ENCODE data around the gene ODR4.
"Not testable (repeated sequence)": the region's sequence is repeated elsewhere in the genome, so short reads cannot be mapped to it uniquely, and the experiment has no call there.

Gene ODR4

DNA sequence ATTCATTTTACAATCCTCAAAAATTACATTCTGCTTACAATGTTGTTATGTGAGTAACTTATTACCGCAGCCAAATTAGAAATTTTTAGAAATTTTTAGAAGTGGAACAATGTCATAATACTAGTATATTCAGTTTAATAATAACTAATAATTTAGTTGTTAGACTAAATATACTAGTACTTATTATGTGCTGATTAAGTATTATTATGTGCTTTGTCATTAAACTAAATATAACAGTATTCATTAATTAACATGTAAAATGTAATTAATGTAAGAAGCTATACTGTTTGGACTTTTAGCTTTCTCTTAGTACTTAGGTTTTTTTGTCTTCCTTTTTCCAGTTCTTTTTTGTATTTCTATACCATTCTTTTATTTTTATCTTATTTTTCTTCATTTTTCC is 15.3 kb downstream of the ODR4 start:
- Histone ChIP-seq H3F3A (ENCODE audit: insufficient read depth) (no peaks in the 10 kb centered on the region; the same call in 1 of the 2 replicates), H3K36me3 (ENCODE audit: low read length) (peaks cover 54% of the 10 kb centered on the region; the same call in 1 of the 2 replicates), H2AFZ (ENCODE audit: low read depth, low read length, severe bottlenecking) (no peak overlapping the region), H3K27me3 (ENCODE audit: low read length) (no peaks in the 10 kb centered on the region), H3K27ac (ENCODE audit: low read depth, low read length) (no peak overlapping the region), H3K79me2 (ENCODE audit: insufficient read depth, low read length) (no peaks in the 10 kb centered on the region), H3K9me3 (ENCODE audit: insufficient read depth, low read length) (no peaks in the 10 kb centered on the region), H3K4me3 (ENCODE audit: insufficient read depth, low read length, poor library complexity, severe bottlenecking) (no peak overlapping the region), H4K20me1 (ENCODE audit: low read depth, low read length) (no peaks in the 10 kb centered on the region), H3K9me2 (replicated peaks; ENCODE audit: insufficient read depth, low read length) (no peaks in the 10 kb centered on the region), H3K4me2 (ENCODE audit: low read depth, low read length, poor library complexity, severe bottlenecking) (no peak overlapping the region), H3K9ac (ENCODE audit: low read length) (no peak overlapping the region)
- no peak for TF ChIP-seq EZH2phosphoT487 (conservative IDR thresholded peaks at IDR 0.05; ENCODE audit: low read length)
- TF ChIP-seq, protein P1, sequence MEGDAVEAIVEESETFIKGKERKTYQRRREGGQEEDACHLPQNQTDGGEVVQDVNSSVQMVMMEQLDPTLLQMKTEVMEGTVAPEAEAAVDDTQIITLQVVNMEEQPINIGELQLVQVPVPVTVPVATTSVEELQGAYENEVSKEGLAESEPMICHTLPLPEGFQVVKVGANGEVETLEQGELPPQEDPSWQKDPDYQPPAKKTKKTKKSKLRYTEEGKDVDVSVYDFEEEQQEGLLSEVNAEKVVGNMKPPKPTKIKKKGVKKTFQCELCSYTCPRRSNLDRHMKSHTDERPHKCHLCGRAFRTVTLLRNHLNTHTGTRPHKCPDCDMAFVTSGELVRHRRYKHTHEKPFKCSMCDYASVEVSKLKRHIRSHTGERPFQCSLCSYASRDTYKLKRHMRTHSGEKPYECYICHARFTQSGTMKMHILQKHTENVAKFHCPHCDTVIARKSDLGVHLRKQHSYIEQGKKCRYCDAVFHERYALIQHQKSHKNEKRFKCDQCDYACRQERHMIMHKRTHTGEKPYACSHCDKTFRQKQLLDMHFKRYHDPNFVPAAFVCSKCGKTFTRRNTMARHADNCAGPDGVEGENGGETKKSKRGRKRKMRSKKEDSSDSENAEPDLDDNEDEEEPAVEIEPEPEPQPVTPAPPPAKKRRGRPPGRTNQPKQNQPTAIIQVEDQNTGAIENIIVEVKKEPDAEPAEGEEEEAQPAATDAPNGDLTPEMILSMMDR (IDR thresholded peaks at IDR 0.05; ENCODE audit: insufficient read depth, low read length, poor library complexity, severe bottlenecking): no peak

DNA sequence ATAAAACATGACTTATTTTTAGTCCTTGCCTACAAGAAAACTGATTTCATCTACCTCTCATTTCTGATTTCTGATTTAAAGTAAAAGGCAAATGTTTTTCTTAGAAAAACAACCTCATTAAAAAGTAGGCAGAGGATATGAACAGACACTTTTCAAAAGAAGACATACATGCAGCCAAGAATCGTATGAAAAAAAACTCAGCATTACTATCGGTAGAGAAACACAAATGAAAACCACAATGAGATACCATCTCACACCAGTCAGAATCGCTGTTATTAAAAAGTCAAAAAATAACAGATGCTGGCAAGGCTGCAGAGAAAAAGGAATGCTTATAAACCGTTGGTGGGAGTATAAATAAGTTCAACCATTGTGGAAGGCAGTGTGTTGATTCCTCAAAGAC is 16.2 kb downstream of the ODR4 start:
- Histone ChIP-seq H3F3A (ENCODE audit: insufficient read depth) (no peaks in the 10 kb centered on the region; the same call in 1 of the 2 replicates), H2AFZ (ENCODE audit: low read depth, low read length, severe bottlenecking) (no peak overlapping the region), H3K4me2 (ENCODE audit: low read depth, low read length, poor library complexity, severe bottlenecking) (no peak overlapping the region), H3K9me3 (ENCODE audit: insufficient read depth, low read length) (no peaks in the 10 kb centered on the region), H4K20me1 (ENCODE audit: low read depth, low read length) (no peaks in the 10 kb centered on the region), H3K9me2 (replicated peaks; ENCODE audit: insufficient read depth, low read length) (no peaks in the 10 kb centered on the region), H3K36me3 (ENCODE audit: low read length) (peaks cover 50% of the 10 kb centered on the region; the same call in 1 of the 2 replicates), H3K27me3 (ENCODE audit: low read length) (no peaks in the 10 kb centered on the region), H3K79me2 (ENCODE audit: insufficient read depth, low read length) (no peaks in the 10 kb centered on the region), H3K9ac (ENCODE audit: low read length) (no peak overlapping the region), H3K4me3 (ENCODE audit: insufficient read depth, low read length, poor library complexity, severe bottlenecking) (no peak overlapping the region), H3K27ac (ENCODE audit: low read depth, low read length) (no peak overlapping the region)
- no peak for TF ChIP-seq EZH2phosphoT487 (conservative IDR thresholded peaks at IDR 0.05; ENCODE audit: low read length)
- TF ChIP-seq, protein P1 (IDR thresholded peaks at IDR 0.05; ENCODE audit: insufficient read depth, low read length, poor library complexity, severe bottlenecking): no peak

DNA sequence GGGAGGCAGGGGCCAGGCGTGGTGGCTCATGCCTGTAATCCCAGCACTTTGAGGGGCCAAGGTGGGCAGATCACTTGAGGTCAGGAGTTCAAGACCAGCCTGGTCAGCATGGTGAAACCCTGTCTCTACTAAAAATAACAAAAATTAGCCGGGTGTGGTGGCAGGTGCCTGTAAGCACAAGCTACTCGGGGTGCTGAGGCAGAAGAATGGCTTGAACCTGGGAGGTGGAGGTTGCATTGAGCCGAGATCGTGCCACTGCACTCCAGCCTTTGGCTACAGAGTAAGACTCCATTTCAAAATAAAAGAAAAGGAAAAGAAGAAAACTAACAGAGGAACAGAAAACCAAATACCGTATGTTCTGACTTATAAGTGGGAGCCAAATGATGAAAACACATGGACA is 17.1 kb downstream of the ODR4 start:
- not testable (repeated sequence) for H3K9me2 ChIP-seq (replicated peaks; ENCODE audit: insufficient read depth, low read length); H3K4me2 ChIP-seq (ENCODE audit: low read depth, low read length, poor library complexity, severe bottlenecking); H3K9ac ChIP-seq (ENCODE audit: low read length); H3F3A ChIP-seq (ENCODE audit: insufficient read depth); H4K20me1 ChIP-seq (ENCODE audit: low read depth, low read length); H3K4me3 ChIP-seq (ENCODE audit: insufficient read depth, low read length, poor library complexity, severe bottlenecking); H2AFZ ChIP-seq (ENCODE audit: low read depth, low read length, severe bottlenecking); H3K79me2 ChIP-seq (ENCODE audit: insufficient read depth, low read length); H3K9me3 ChIP-seq (ENCODE audit: insufficient read depth, low read length); H3K27ac ChIP-seq (ENCODE audit: low read depth, low read length); H3K27me3 ChIP-seq (ENCODE audit: low read length)
- peaks cover 43% of the 10 kb centered on the region; the same call in 1 of the 2 replicates for H3K36me3 ChIP-seq (ENCODE audit: low read length)

DNA sequence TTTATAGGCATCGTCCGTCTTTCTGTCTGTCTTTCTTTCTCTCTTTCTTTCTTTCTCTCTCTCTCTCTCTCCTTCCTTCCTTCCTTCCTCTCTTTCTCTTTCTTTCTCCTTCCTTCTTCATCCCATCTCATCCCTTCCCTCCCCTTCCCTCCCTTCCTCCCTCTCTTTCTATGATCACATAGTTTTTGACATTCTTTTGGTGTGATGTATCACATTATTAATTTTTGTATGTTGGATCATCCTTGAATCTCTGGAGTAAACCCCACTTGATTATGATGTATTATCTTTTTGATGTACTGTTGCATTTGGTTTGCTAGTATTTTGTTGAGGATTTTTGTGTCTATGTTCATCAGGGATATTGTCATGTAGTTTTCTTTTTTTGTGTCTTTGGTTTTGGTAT is 25.8 kb downstream of the ODR4 start:
- not testable (repeated sequence) for H2AFZ ChIP-seq (ENCODE audit: low read depth, low read length, severe bottlenecking); H3K79me2 ChIP-seq (ENCODE audit: insufficient read depth, low read length); H3K27me3 ChIP-seq (ENCODE audit: low read length); H3F3A ChIP-seq (ENCODE audit: insufficient read depth); H3K9me3 ChIP-seq (ENCODE audit: insufficient read depth, low read length); H3K9me2 ChIP-seq (replicated peaks; ENCODE audit: insufficient read depth, low read length); H3K27ac ChIP-seq (ENCODE audit: low read depth, low read length); H3K4me2 ChIP-seq (ENCODE audit: low read depth, low read length, poor library complexity, severe bottlenecking); H4K20me1 ChIP-seq (ENCODE audit: low read depth, low read length); H3K4me3 ChIP-seq (ENCODE audit: insufficient read depth, low read length, poor library complexity, severe bottlenecking); H3K9ac ChIP-seq (ENCODE audit: low read length)
- peaks cover 21% of the 10 kb centered on the region; the same call in 1 of the 2 replicates for H3K36me3 ChIP-seq (ENCODE audit: low read length)

Measured in SU-DHL-6 (cell line).